Measurements from ENCODE around the gene SNX27. TPM values are rescaled to one million over a fixed set of nuclear protein-coding genes. Genes with fewer than 3 reads are reported as not detected.
A peak's percentile ranks its signal among the peaks of the same experiment; 100 is the strongest.
"Not testable (repeated sequence)": the region's sequence is repeated elsewhere in the genome, so short reads cannot be mapped to it uniquely, and the experiment has no call there.

Gene SNX27
- total RNA-seq, 2 experiments from 2014 or later: 25.2 to 27.7 TPM

- Mint-ChIP-seq H3K9me3 (peaks cover 6% of the 10 kb centered on the region), H3K27ac (no peak overlapping the region), H3K4me1 (peaks cover 12% of the 10 kb centered on the region), H3K36me3 (peaks cover 26% of the 10 kb centered on the region), H3K27me3 (no peaks in the 10 kb centered on the region), H3K4me3 (no peak overlapping the region)
- DNase-seq: no peak
Measured at GRCh38 chr1:151641229-151641628, 29.4 kb downstream of the SNX27 start.

DNA sequence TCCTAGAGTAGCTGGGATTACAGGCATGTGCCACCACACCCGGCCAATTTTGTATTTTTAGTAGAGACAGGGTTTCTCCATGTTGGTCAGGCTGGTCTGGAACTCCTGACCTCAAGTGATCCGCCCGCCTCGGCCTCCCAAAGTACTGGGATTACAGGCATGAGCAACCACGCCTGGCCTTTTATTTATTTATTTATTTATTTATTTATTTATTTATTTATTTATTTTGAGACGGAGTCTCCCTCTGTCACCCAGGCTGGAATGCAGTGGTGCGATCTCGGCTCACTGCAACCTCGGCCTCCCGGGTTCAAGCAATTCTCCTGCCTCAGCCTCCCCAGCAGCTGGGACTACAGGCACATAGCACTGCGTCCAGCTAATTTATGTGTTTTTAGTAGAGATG lies 31.2 kb downstream of the SNX27 start:
- Mint-ChIP-seq H3K36me3 (peaks cover 33% of the 10 kb centered on the region), H3K9me3 (peaks cover 10% of the 10 kb centered on the region), H3K4me1 (peaks cover 12% of the 10 kb centered on the region)
- H3K27ac Mint-ChIP-seq, DNase-seq, H3K4me3 Mint-ChIP-seq, H3K27me3 Mint-ChIP-seq: not testable (repeated sequence)

DNA sequence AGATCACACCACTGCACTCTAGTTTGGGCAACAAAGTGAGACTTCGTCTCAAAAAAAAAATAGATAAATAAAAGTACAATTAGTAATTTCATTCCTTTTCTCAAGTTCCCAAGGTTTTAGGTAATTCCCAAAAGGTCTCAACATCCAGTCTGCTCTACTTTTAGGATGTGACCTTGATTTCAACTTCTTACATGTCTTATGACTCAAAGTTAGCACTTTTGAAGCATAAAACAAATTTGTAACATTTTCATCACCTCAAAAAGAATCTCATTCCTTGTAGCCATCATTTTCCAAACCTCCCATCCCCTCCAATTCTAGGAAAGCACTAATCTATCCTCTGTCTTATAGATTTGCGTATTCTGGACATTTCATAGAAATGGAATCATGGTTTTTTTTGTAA lies 32.2 kb downstream of the SNX27 start:
- no peak overlapping the region for H3K4me3 Mint-ChIP-seq
- H3K27ac Mint-ChIP-seq: no peak overlapping the region
- peaks cover 12% of the 10 kb centered on the region for H3K4me1 Mint-ChIP-seq
- peaks cover 40% of the 10 kb centered on the region for H3K36me3 Mint-ChIP-seq
- H3K9me3 Mint-ChIP-seq: peaks cover 10% of the 10 kb centered on the region
- H3K27me3 Mint-ChIP-seq: no peaks in the 10 kb centered on the region
- no peak for DNase-seq

DNA sequence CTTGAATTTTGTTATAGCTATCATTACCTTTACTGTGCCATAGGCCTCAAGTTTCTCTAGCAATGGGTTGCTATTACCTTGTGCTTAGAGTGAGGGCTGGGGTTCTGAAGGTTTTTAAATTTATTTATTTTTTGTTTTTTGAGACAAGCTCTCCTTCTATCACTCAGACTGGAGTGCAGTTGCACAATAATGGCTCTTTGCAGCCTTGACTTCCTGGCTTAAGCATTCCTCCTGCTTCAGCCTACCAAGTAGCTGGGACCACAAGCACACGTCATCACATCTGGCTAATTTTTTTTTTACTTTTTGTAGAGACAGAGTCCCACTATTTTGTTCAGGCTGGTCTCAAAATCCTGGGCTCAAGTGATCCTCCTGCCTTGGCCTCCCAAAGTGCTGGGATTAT lies 41.5 kb downstream of the SNX27 start:
- Mint-ChIP-seq H3K27me3 (no peaks in the 10 kb centered on the region), H3K9me3 (no peaks in the 10 kb centered on the region), H3K4me1 (peaks cover 7% of the 10 kb centered on the region), H3K36me3 (peaks cover 23% of the 10 kb centered on the region), H3K4me3 (no peak overlapping the region), H3K27ac (no peak overlapping the region)
- no peak for DNase-seq

- H3K36me3 Mint-ChIP-seq: peaks cover 17% of the 10 kb centered on the region
- no peaks in the 10 kb centered on the region for H3K27me3 Mint-ChIP-seq
- DNase-seq: no peak
- no peak overlapping the region for H3K4me3 Mint-ChIP-seq
- no peaks in the 10 kb centered on the region for H3K9me3 Mint-ChIP-seq
- H3K4me1 Mint-ChIP-seq: peaks cover 7% of the 10 kb centered on the region
- H3K27ac Mint-ChIP-seq: no peak overlapping the region
Measured at GRCh38 chr1:151655371-151655770, 43.5 kb downstream of the SNX27 start.

GRCh38 chr1:151661751-151662150 lies 49.9 kb downstream of the SNX27 start:
- Mint-ChIP-seq H3K27ac (peak overlapping the region; percentile 59), H3K4me3 (no peak overlapping the region), H3K36me3 (peaks cover 15% of the 10 kb centered on the region), H3K4me1 (peaks cover 6% of the 10 kb centered on the region), H3K27me3 (no peaks in the 10 kb centered on the region), H3K9me3 (no peaks in the 10 kb centered on the region)
- no peak for DNase-seq

- peaks cover 2% of the 10 kb centered on the region for H3K4me1 Mint-ChIP-seq
- H3K4me3 Mint-ChIP-seq: no peak overlapping the region
- DNase-seq: no peak
- H3K9me3 Mint-ChIP-seq: peaks cover 5% of the 10 kb centered on the region
- no peaks in the 10 kb centered on the region for H3K27me3 Mint-ChIP-seq
- no peak overlapping the region for H3K27ac Mint-ChIP-seq
- H3K36me3 Mint-ChIP-seq: peaks cover 33% of the 10 kb centered on the region
Measured at GRCh38 chr1:151668090-151668489, 56.2 kb downstream of the SNX27 start.

GRCh38 chr1:151670036-151670675 lies 58.3 kb downstream of the SNX27 start:
- not testable (repeated sequence) for H3K4me1 Mint-ChIP-seq, H3K27ac Mint-ChIP-seq, H3K27me3 Mint-ChIP-seq, DNase-seq, H3K9me3 Mint-ChIP-seq, H3K4me3 Mint-ChIP-seq
- H3K36me3 Mint-ChIP-seq: peaks cover 40% of the 10 kb centered on the region

GRCh38 chr1:151673407-151673806 lies 61.6 kb downstream of the SNX27 start:
- peaks cover 37% of the 10 kb centered on the region for H3K36me3 Mint-ChIP-seq
- H3K27ac Mint-ChIP-seq: no peak overlapping the region

GRCh38 chr1:151680391-151680790 lies 68.5 kb downstream of the SNX27 start:
- DNase-seq: no peak
- Mint-ChIP-seq H3K4me3 (no peak overlapping the region), H3K4me1 (peaks cover 2% of the 10 kb centered on the region), H3K27me3 (no peaks in the 10 kb centered on the region), H3K36me3 (peaks cover 6% of the 10 kb centered on the region), H3K27ac (no peak overlapping the region), H3K9me3 (no peaks in the 10 kb centered on the region)

More at GRCh38 chr1:151673407-151673806, 61.6 kb downstream of the SNX27 start:
- Mint-ChIP-seq H3K4me1 (peaks cover 2% of the 10 kb centered on the region), H3K4me3 (no peak overlapping the region), H3K9me3 (peaks cover 5% of the 10 kb centered on the region), H3K27me3 (no peaks in the 10 kb centered on the region)
- DNase-seq: no peak

GRCh38 chr1:151680826-151681225 lies 69.0 kb downstream of the SNX27 start:
- H3K27ac Mint-ChIP-seq: no peak overlapping the region
- peaks cover 6% of the 10 kb centered on the region for H3K36me3 Mint-ChIP-seq
- H3K4me3 Mint-ChIP-seq: no peak overlapping the region

DNA sequence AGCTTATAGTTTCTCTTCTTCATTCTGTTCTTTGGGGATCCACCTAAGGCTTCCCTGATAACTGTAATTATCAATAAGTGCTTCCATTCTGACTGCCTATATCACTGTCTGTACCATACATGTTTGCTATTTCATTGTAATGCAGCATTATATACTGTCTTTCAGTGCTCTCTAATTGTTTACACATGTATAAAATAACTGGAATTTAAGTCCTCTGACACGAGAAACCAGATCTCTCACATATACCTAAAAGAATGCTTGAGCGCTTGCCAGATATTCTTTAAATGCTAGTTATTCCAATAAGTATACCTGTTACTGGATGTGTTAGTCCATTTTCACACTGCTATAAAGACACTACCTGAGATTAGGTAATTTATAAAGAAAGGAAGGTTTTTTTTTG lies 70.1 kb downstream of the SNX27 start:
- Mint-ChIP-seq H3K36me3 (peaks cover 6% of the 10 kb centered on the region), H3K27me3 (no peaks in the 10 kb centered on the region)

More at GRCh38 chr1:151680826-151681225, 69.0 kb downstream of the SNX27 start:
- no peak for DNase-seq
- Mint-ChIP-seq H3K9me3 (no peaks in the 10 kb centered on the region), H3K4me1 (peaks cover 2% of the 10 kb centered on the region), H3K27me3 (no peaks in the 10 kb centered on the region)

GRCh38 chr1:151682901-151683300 lies 71.1 kb downstream of the SNX27 start:
- H3K4me3 Mint-ChIP-seq, H3K27me3 Mint-ChIP-seq, H3K4me1 Mint-ChIP-seq, DNase-seq, H3K9me3 Mint-ChIP-seq, H3K36me3 Mint-ChIP-seq, H3K27ac Mint-ChIP-seq: not testable (repeated sequence)

More for the DNA sequence above, 70.1 kb downstream of the SNX27 start:
- Mint-ChIP-seq H3K4me3 (no peak overlapping the region), H3K27ac (no peak overlapping the region), H3K9me3 (no peaks in the 10 kb centered on the region), H3K4me1 (peaks cover 2% of the 10 kb centered on the region)
- DNase-seq: no peak

DNA sequence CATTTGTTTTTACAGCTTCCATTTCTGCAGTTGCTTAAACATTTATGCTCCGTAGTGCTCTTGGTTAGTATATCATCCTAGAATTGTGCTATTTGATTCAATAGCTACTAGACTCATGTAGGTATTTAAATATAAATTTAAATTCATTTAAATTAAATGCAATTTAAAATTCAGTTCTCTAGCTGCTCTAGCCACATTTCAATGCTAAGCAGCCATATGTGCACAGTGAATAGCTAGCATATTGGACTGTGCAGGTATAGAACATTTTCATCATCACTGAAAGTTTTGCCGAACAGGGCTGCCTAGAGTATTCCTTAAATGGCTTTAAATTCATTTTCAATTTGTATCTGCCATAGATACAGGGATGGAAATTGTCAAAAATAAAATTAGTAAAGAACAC lies 72.3 kb downstream of the SNX27 start:
- no peak overlapping the region for H3K4me3 Mint-ChIP-seq
- H3K27ac Mint-ChIP-seq: no peak overlapping the region
- no peak for DNase-seq
- H3K9me3 Mint-ChIP-seq: no peaks in the 10 kb centered on the region
- H3K4me1 Mint-ChIP-seq: no peaks in the 10 kb centered on the region
- no peaks in the 10 kb centered on the region for H3K27me3 Mint-ChIP-seq
- peaks cover 5% of the 10 kb centered on the region for H3K36me3 Mint-ChIP-seq

GRCh38 chr1:151686561-151686960 lies 74.7 kb downstream of the SNX27 start:
- H3K9me3 Mint-ChIP-seq: no peaks in the 10 kb centered on the region
- peak overlapping the region; percentile 48 for H3K27ac Mint-ChIP-seq
- no peak overlapping the region for H3K4me3 Mint-ChIP-seq
- H3K36me3 Mint-ChIP-seq: no peaks in the 10 kb centered on the region
- DNase-seq: no peak
- no peaks in the 10 kb centered on the region for H3K27me3 Mint-ChIP-seq
- no peaks in the 10 kb centered on the region for H3K4me1 Mint-ChIP-seq

GRCh38 chr1:151689494-151689893 lies 77.6 kb downstream of the SNX27 start:
- H3K27ac Mint-ChIP-seq: no peak overlapping the region
- peaks cover 3% of the 10 kb centered on the region for H3K36me3 Mint-ChIP-seq

More at GRCh38 chr1:151689494-151689893, 77.6 kb downstream of the SNX27 start:
- no peaks in the 10 kb centered on the region for H3K9me3 Mint-ChIP-seq
- H3K4me1 Mint-ChIP-seq: no peaks in the 10 kb centered on the region
- no peak for DNase-seq
- no peak overlapping the region for H3K4me3 Mint-ChIP-seq
- no peaks in the 10 kb centered on the region for H3K27me3 Mint-ChIP-seq
